ENCODE results near the gene CAMK1D. TPM values are rescaled to one million over a fixed set of nuclear protein-coding genes. Genes with fewer than 3 reads are reported as not detected.

Gene CAMK1D
- total RNA-seq, 8 experiments from 2014 or later = 1.9 to 15.8 (median 7.4) TPM

- in situ Hi-C loops (cut with MboI; ENCODE audit: low pct_unique_long_range_greater_than_20kb in 2 of 9, low sequenced_read_pairs in 9 of 9, unreplicated experiment in 9 of 9) = no loop called here
- ATAC-seq (replicated peaks in 6 of 8) = no peak
- Histone ChIP-seq H3K4me1 (replicated peaks in 1 of 2) (peaks cover 6 to 8% of the 10 kb centered on the region in 2 donors), H3K4me3 (no peak overlapping the region), H3K27ac (no peak overlapping the region)
- 71 to 100% (median 98%) methylated on average over 1 to 12 of the region's 15 CpGs; no CpG with 5 or more reads in 3 of the 10 experiments for WGBS, 10 experiments
These were observed 38.3 kb downstream of the CAMK1D start for GRCh38 chr10:12387561-12388210.

GRCh38 chr10:12388671-12389070 lies 39.3 kb downstream of the CAMK1D start:
- 60 to 97% (median 87%) methylated on average over 3 to 7 of the region's 17 CpGs; no CpG with 5 or more reads in 3 of the 10 experiments for WGBS, 10 experiments
- in situ Hi-C loops (cut with MboI; ENCODE audit: low pct_unique_long_range_greater_than_20kb in 2 of 9, low sequenced_read_pairs in 9 of 9, unreplicated experiment in 9 of 9) = no loop called here
- H3K27ac ChIP-seq = no peak overlapping the region
- peaks cover 6 to 8% of the 10 kb centered on the region in 2 donors for H3K4me1 ChIP-seq (replicated peaks in 1 of 2)
- H3K4me3 ChIP-seq = no peak overlapping the region
- no peak for ATAC-seq (replicated peaks in 6 of 8)

GRCh38 chr10:12389154-12389734 lies 39.9 kb downstream of the CAMK1D start:
- in situ Hi-C loops (cut with MboI; ENCODE audit: low pct_unique_long_range_greater_than_20kb in 2 of 9, low sequenced_read_pairs in 9 of 9, unreplicated experiment in 9 of 9) = no loop called here
- no peak for ATAC-seq (replicated peaks in 6 of 8)
- WGBS, 10 experiments = 80 to 87% (median 84%) methylated on average over 1 to 7 of the region's 17 CpGs; no CpG with 5 or more reads in 7 of the 10 experiments
- peaks cover 6 to 8% of the 10 kb centered on the region in 2 donors for H3K4me1 ChIP-seq (replicated peaks in 1 of 2)
- H3K4me3 ChIP-seq = no peak overlapping the region
- H3K27ac ChIP-seq = no peak overlapping the region

- 28 to 89% (median 80%) methylated on average over 1 to 3 of the region's 7 CpGs; no CpG with 5 or more reads in 5 of the 10 experiments for WGBS, 10 experiments
- Histone ChIP-seq H3K27ac (no peak overlapping the region), H3K4me3 (no peak overlapping the region), H3K4me1 (replicated peaks in 1 of 2) (peaks cover 6 to 8% of the 10 kb centered on the region in 2 donors)
- in situ Hi-C loops (cut with MboI; ENCODE audit: low pct_unique_long_range_greater_than_20kb in 2 of 9, low sequenced_read_pairs in 9 of 9, unreplicated experiment in 9 of 9) = no loop called here
- ATAC-seq (replicated peaks in 6 of 8) = no peak
These were observed 41.4 kb downstream of the CAMK1D start for GRCh38 chr10:12390733-12391132.

GRCh38 chr10:12391206-12391605 lies 41.9 kb downstream of the CAMK1D start:
- 0 to 55% (median 19%) methylated on average over 1 to 7 of the region's 7 CpGs for WGBS, 10 experiments
- ATAC-seq (replicated peaks in 6 of 8) = peak in 2 of 8 experiments; percentile 25 to 52
- no peak overlapping the region for H3K4me3 ChIP-seq

GRCh38 chr10:12393831-12394230 lies 44.5 kb downstream of the CAMK1D start:
- Histone ChIP-seq H3K4me3 (no peak overlapping the region), H3K4me1 (replicated peaks in 1 of 2) (peaks cover 9 to 12% of the 10 kb centered on the region in 2 donors), H3K27ac (no peak overlapping the region)
- in situ Hi-C loops (cut with MboI; ENCODE audit: low pct_unique_long_range_greater_than_20kb in 2 of 9, low sequenced_read_pairs in 9 of 9, unreplicated experiment in 9 of 9) = no loop called here
- ATAC-seq (replicated peaks in 6 of 8) = no peak
- WGBS, 10 experiments = 93 to 100% (median 100%) methylated on average over 2 to 5 of the region's 13 CpGs; no CpG with 5 or more reads in 7 of the 10 experiments

More at GRCh38 chr10:12391206-12391605, 41.9 kb downstream of the CAMK1D start:
- in situ Hi-C loops (cut with MboI; ENCODE audit: low pct_unique_long_range_greater_than_20kb in 2 of 9, low sequenced_read_pairs in 9 of 9, unreplicated experiment in 9 of 9) = no loop called here
- no peak overlapping the region for H3K27ac ChIP-seq
- peaks cover 6 to 8% of the 10 kb centered on the region in 2 donors for H3K4me1 ChIP-seq (replicated peaks in 1 of 2)

- Histone ChIP-seq H3K4me1 (replicated peaks in 1 of 2) (peaks cover 9 to 12% of the 10 kb centered on the region in 2 donors), H3K4me3 (no peak overlapping the region), H3K27ac (no peak overlapping the region)
- ATAC-seq (replicated peaks in 6 of 8) = no peak
- in situ Hi-C loops (cut with MboI; ENCODE audit: low pct_unique_long_range_greater_than_20kb in 2 of 9, low sequenced_read_pairs in 9 of 9, unreplicated experiment in 9 of 9) = no loop called here
- WGBS, 10 experiments = 20 to 100% (median 65%) methylated on average over 1 to 6 of the region's 8 CpGs; no CpG with 5 or more reads in 2 of the 10 experiments
These were observed 45.1 kb downstream of the CAMK1D start for GRCh38 chr10:12394241-12395033.

- peaks cover 6 to 9% of the 10 kb centered on the region in 2 donors for H3K4me1 ChIP-seq (replicated peaks in 1 of 2)
- ATAC-seq (replicated peaks in 6 of 8) = no peak
- no peak overlapping the region for H3K4me3 ChIP-seq
- 40 to 100% (median 55%) methylated on average over 1 to 7 of the region's 9 CpGs; no CpG with 5 or more reads in 7 of the 10 experiments for WGBS, 10 experiments
- in situ Hi-C loops (cut with MboI; ENCODE audit: low pct_unique_long_range_greater_than_20kb in 2 of 9, low sequenced_read_pairs in 9 of 9, unreplicated experiment in 9 of 9) = no loop called here
- H3K27ac ChIP-seq = no peak overlapping the region
These were observed 46.7 kb downstream of the CAMK1D start for GRCh38 chr10:12396093-12396492.

- H3K27ac ChIP-seq = no peak overlapping the region
- WGBS, 10 experiments = 20 to 68% (median 47%) methylated on average over 1 to 6 of the region's 6 CpGs; no CpG with 5 or more reads in 5 of the 10 experiments
- no peak overlapping the region for H3K4me3 ChIP-seq
- peak in 2 of 8 experiments; percentile 32 to 55 for ATAC-seq (replicated peaks in 6 of 8)
- H3K4me1 ChIP-seq (replicated peaks in 1 of 2) = peaks cover 3 to 4% of the 10 kb centered on the region in 2 donors
- in situ Hi-C loops (cut with MboI; ENCODE audit: low pct_unique_long_range_greater_than_20kb in 2 of 9, low sequenced_read_pairs in 9 of 9, unreplicated experiment in 9 of 9) = no loop called here
These were observed 47.2 kb downstream of the CAMK1D start for GRCh38 chr10:12396567-12396966.

GRCh38 chr10:12397147-12397896 lies 48.0 kb downstream of the CAMK1D start:
- H3K27ac ChIP-seq = no peak overlapping the region
- in situ Hi-C loops (cut with MboI; ENCODE audit: low pct_unique_long_range_greater_than_20kb in 2 of 9, low sequenced_read_pairs in 9 of 9, unreplicated experiment in 9 of 9) = no loop called here

GRCh38 chr10:12397941-12398340 lies 48.6 kb downstream of the CAMK1D start:
- Histone ChIP-seq H3K4me1 (replicated peaks in 1 of 2) (peaks cover 3 to 4% of the 10 kb centered on the region in 2 donors), H3K27ac (no peak overlapping the region), H3K4me3 (no peak overlapping the region)
- ATAC-seq (replicated peaks in 6 of 8) = no peak
- in situ Hi-C loops (cut with MboI; ENCODE audit: low pct_unique_long_range_greater_than_20kb in 2 of 9, low sequenced_read_pairs in 9 of 9, unreplicated experiment in 9 of 9) = no loop called here
- 52 to 100% (median 90%) methylated on average over 1 to 2 of the region's 2 CpGs; no CpG with 5 or more reads in 1 of the 10 experiments for WGBS, 10 experiments

More at GRCh38 chr10:12397147-12397896, 48.0 kb downstream of the CAMK1D start:
- Histone ChIP-seq H3K4me1 (replicated peaks in 1 of 2) (peaks cover 3 to 4% of the 10 kb centered on the region in 2 donors), H3K4me3 (no peak overlapping the region)
- 54 to 100% (median 87%) methylated on average over 2 to 10 of the region's 10 CpGs for WGBS, 10 experiments
- no peak for ATAC-seq (replicated peaks in 6 of 8)

GRCh38 chr10:12400266-12400931 lies 51.1 kb downstream of the CAMK1D start:
- 74 to 100% (median 93%) methylated on average over 1 to 7 of the region's 11 CpGs; no CpG with 5 or more reads in 1 of the 10 experiments for WGBS, 10 experiments
- no peak for ATAC-seq (replicated peaks in 6 of 8)
- in situ Hi-C loops (cut with MboI; ENCODE audit: low pct_unique_long_range_greater_than_20kb in 2 of 9, low sequenced_read_pairs in 9 of 9, unreplicated experiment in 9 of 9) = no loop called here
- H3K4me1 ChIP-seq (replicated peaks in 1 of 2) = peaks cover 3 to 4% of the 10 kb centered on the region in 2 donors
- H3K27ac ChIP-seq = no peak overlapping the region
- no peak overlapping the region for H3K4me3 ChIP-seq

Data from motor neuron (in vitro differentiated cells).